ENCODE data around the gene RPS3. TPM values are rescaled to one million over a fixed set of nuclear protein-coding genes. Genes with fewer than 3 reads are reported as not detected.
A peak's percentile ranks its signal among the peaks of the same experiment; 100 is the strongest.

Gene RPS3
- total and polyA plus RNA-seq, 2 of the 13 experiments (the other 11 are each of a cell fraction or from before 2014, with no cell fraction given), result 2,143 to 3,616 TPM

GRCh38 chr11:75349521-75350116 lies 49.7 kb upstream of the RPS3 start (continued):
- TF ChIP-seq CREM (IDR thresholded peaks at IDR 0.05) (no peak), CREM (CRISPR knock-in tag; IDR thresholded peaks at IDR 0.05) (no peak), MIXL1 (CRISPR knock-in tag; IDR thresholded peaks at IDR 0.05) (peak; percentile 30; the same call in 1 of the 2 replicates), U2AF1 (optimal IDR thresholded peaks at IDR 0.05; ENCODE audit: low read depth, low read length) (no peak), ZFY (CRISPR knock-in tag; IDR thresholded peaks at IDR 0.05) (peak; percentile 61), SMARCE1 (IDR thresholded peaks at IDR 0.05; ENCODE audit: borderline replicate concordance) (no peak), RORA (CRISPR knock-in tag; IDR thresholded peaks at IDR 0.05) (no peak), HMG20A (CRISPR knock-in tag; IDR thresholded peaks at IDR 0.05; ENCODE audit: borderline replicate concordance) (no peak), ZNF569 (CRISPR knock-in tag; IDR thresholded peaks at IDR 0.05; ENCODE audit: borderline replicate concordance) (no peak), RFXAP (CRISPR knock-in tag; IDR thresholded peaks at IDR 0.05; ENCODE audit: borderline replicate concordance) (0 out of 2 replicates have a peak, but pooled peaks have one; percentile 51), ZBTB49 (CRISPR knock-in tag; IDR thresholded peaks at IDR 0.05; ENCODE audit: borderline replicate concordance) (no peak), GPBP1L1 (CRISPR knock-in tag; IDR thresholded peaks at IDR 0.05) (no peak), ZNF563 (CRISPR knock-in tag; IDR thresholded peaks at IDR 0.05) (no peak), MAZ (IDR thresholded peaks at IDR 0.05; ENCODE audit: borderline replicate concordance, low read depth, low read length) (no peak), MAZ (CRISPR knock-in tag; IDR thresholded peaks at IDR 0.05; ENCODE audit: low read depth) (no peak), ZNF547 (CRISPR knock-in tag; IDR thresholded peaks at IDR 0.05) (no peak), ELF4 (CRISPR knock-in tag; IDR thresholded peaks at IDR 0.05; ENCODE audit: borderline replicate concordance) (no peak), ZNF780A (CRISPR knock-in tag; IDR thresholded peaks at IDR 0.05) (no peak), FOXM1 (CRISPR knock-in tag; IDR thresholded peaks at IDR 0.05) (no peak), ZNF136 (CRISPR knock-in tag; IDR thresholded peaks at IDR 0.05; ENCODE audit: low read depth) (no peak), BCLAF1 (IDR thresholded peaks at IDR 0.05) (no peak), PITX1 (CRISPR knock-in tag; IDR thresholded peaks at IDR 0.05) (no peak), ZNF335 (CRISPR knock-in tag; IDR thresholded peaks at IDR 0.05) (no peak), TCF7L2 (IDR thresholded peaks at IDR 0.05; ENCODE audit: low read depth, low read length) (no peak), ZNF343 (CRISPR knock-in tag; IDR thresholded peaks at IDR 0.05) (0 out of 2 replicates have a peak, but pooled peaks have one; percentile 19), ZNF652 (CRISPR knock-in tag; IDR thresholded peaks at IDR 0.05; ENCODE audit: borderline replicate concordance, low read depth) (no peak), ZNF317 (CRISPR knock-in tag; IDR thresholded peaks at IDR 0.05) (no peak)

Data from HepG2 (cell line).